H1 (cell line): ENCODE results near the gene CUBN. TPM values are rescaled to one million over a fixed set of nuclear protein-coding genes. Genes with fewer than 3 reads are reported as not detected.

Experiments
- CTCF ChIA-PET: fragments of 300-600 bp; sonication (Branson Sonifier 250); formaldehyde crosslinking; loops from one replicate; lab custom pipeline; 2021; ENCODE audit not compliant: partially characterized antibody; lab: Charles Lee
- POLR2A ChIA-PET: fragments of 300-600 bp; sonication (Branson Sonifier 250); formaldehyde crosslinking; loops from one replicate; lab custom pipeline; 2021; ENCODE audit warnings: inconsistent platforms; ENCODE audit not compliant: partially characterized antibody; lab: Charles Lee
- DNase-seq, 2 experiments: peaks; one replicate each; pipeline versions ENCODE4 v3.0.0 to v3.0.0-alpha.2; 2010 to 2022; ENCODE audit warnings: low spot score in 2 of 2, low read depth in 1 of 2, mixed read lengths in 1 of 2
- FAIRE-seq: peaks from 2 replicates; lab custom pipeline; 2011; peaks lifted over from hg19 to GRCh38; lab: Jason Lieb, UNC
- H2AFZ ChIP-seq: 2 replicates; pipeline ENCODE4 v1.8.1; 2012; ENCODE audit warnings: low read length, inconsistent platforms
- H2AK5ac ChIP-seq: 2 replicates; pipeline ENCODE4 v1.6.1; 2013; ENCODE audit warnings: low read depth, low read length
- H2BK120ac ChIP-seq: replicated peaks from 2 replicates; pipeline ENCODE3; 2013; ENCODE audit warnings: low read depth, low read length, inconsistent platforms
- H2BK12ac ChIP-seq: 2 replicates; pipeline ENCODE4 v1.6.1; 2013; ENCODE audit warnings: low read depth, low read length
- H2BK15ac ChIP-seq: 2 replicates; pipeline ENCODE4 v1.6.1; 2013; ENCODE audit warnings: low read length
- H2BK20ac ChIP-seq: 2 replicates; pipeline ENCODE4 v1.6.1; 2013; ENCODE audit warnings: low read length
- H2BK5ac ChIP-seq: 2 replicates; pipeline ENCODE4 v1.6.1; 2013; ENCODE audit warnings: low read depth, low read length
- H3K14ac ChIP-seq: 2 replicates; pipeline ENCODE4 v1.6.1; 2013; ENCODE audit warnings: inconsistent platforms; ENCODE audit not compliant: insufficient read length
- H3K18ac ChIP-seq: 2 replicates; pipeline ENCODE4 v1.6.1; 2013; ENCODE audit warnings: low read length; ENCODE audit errors: extremely low read depth
- H3K23ac ChIP-seq: 2 replicates; pipeline ENCODE4 v1.6.1; 2013; ENCODE audit warnings: inconsistent platforms; ENCODE audit not compliant: insufficient read length
- H3K23me2 ChIP-seq: 2 replicates; pipeline ENCODE4 v1.6.1; 2013; ENCODE audit warnings: low read depth, low read length
- H3K27ac ChIP-seq: 2 replicates; pipeline ENCODE4 v1.6.1; 2011; ENCODE audit warnings: low read depth, low read length, inconsistent platforms
- H3K27me3 ChIP-seq, 4 experiments: replicated peaks in 1 of 4; 1 replicate in 1 of 4; 2 replicates in 3 of 4; pipeline versions ENCODE4 v1.6.1 to v1.8.1; 2011 to 2013; ENCODE audit warnings: low read length in 3 of 4, mild to moderate bottlenecking in 3 of 4, inconsistent platforms in 2 of 4, mixed read lengths in 2 of 4, moderate library complexity in 1 of 4; ENCODE audit not compliant: control insufficient read depth in 3 of 4, insufficient read depth in 3 of 4; ENCODE audit errors: extremely low read depth in 1 of 4
- H3K36me3 ChIP-seq, 4 experiments: 2 replicates each; pipeline versions ENCODE4 v1.6.1 to v1.8.1; 2011 to 2013; ENCODE audit warnings: mild to moderate bottlenecking in 4 of 4, low read length in 3 of 4, moderate library complexity in 2 of 4, control low read depth in 1 of 4, inconsistent platforms in 1 of 4; ENCODE audit not compliant: insufficient read depth in 4 of 4, control insufficient read depth in 2 of 4
- H3K4ac ChIP-seq: replicated peaks from 2 replicates; pipeline ENCODE3; 2013; ENCODE audit warnings: low read length, low read depth, mixed read lengths, inconsistent platforms; ENCODE audit not compliant: insufficient read length
- H3K4me1 ChIP-seq, 4 experiments: replicated peaks in 1 of 4; 1 replicate in 1 of 4; 2 replicates in 3 of 4; pipeline versions ENCODE4 v1.6.1 to v1.8.1; 2011 to 2013; ENCODE audit warnings: low read length in 3 of 4, inconsistent platforms in 2 of 4, mixed read lengths in 1 of 4; ENCODE audit not compliant: insufficient read depth in 4 of 4, control insufficient read depth in 3 of 4
- H3K4me2 ChIP-seq, 2 experiments: 2 replicates each; pipeline versions ENCODE4 v1.6.1 to v1.8.1; 2011 to 2013; ENCODE audit warnings: low read depth in 2 of 2, low read length in 2 of 2, control low read depth in 1 of 2, inconsistent platforms in 1 of 2, mild to moderate bottlenecking in 1 of 2; ENCODE audit not compliant: insufficient read depth in 1 of 2
- H3K4me3 ChIP-seq, 4 experiments: fragments of 200-600, 300-600 bp in 1 of 4; sonication (generic), shearing (Covaris generic), sonication (Bioruptor Twin) in 1 of 4; 2 replicates each; pipeline versions ENCODE4 v1.5.1 to v1.8.1; 2011 to 2016; ENCODE audit warnings: low read length in 4 of 4, low read depth in 3 of 4, control low read depth in 2 of 4, inconsistent platforms in 2 of 4, mild to moderate bottlenecking in 2 of 4, mixed read lengths in 1 of 4, moderate library complexity in 1 of 4; ENCODE audit not compliant: insufficient read depth in 2 of 4; ENCODE audit errors: extremely low read depth in 1 of 4
- H3K56ac ChIP-seq: replicated peaks from 2 replicates; pipeline ENCODE3; 2013; ENCODE audit warnings: low read depth, mild to moderate bottlenecking, mixed read lengths, low read length, inconsistent platforms; ENCODE audit not compliant: insufficient read length
- H3K79me1 ChIP-seq: 2 replicates; pipeline ENCODE4 v1.6.1; 2013; ENCODE audit warnings: low read depth, low read length, control low read depth
- H3K79me2 ChIP-seq, 2 experiments: 2 replicates each; pipeline versions ENCODE4 v1.6.1 to v1.8.1; 2012 to 2013; ENCODE audit warnings: low read length in 2 of 2, mild to moderate bottlenecking in 2 of 2, inconsistent platforms in 1 of 2; ENCODE audit not compliant: insufficient read depth in 2 of 2, control insufficient read depth in 1 of 2
- H3K9ac ChIP-seq, 4 experiments: replicated peaks in 1 of 4; 1 replicate in 1 of 4; 2 replicates in 3 of 4; pipeline versions ENCODE4 v1.6.1 to v1.8.1; 2011 to 2013; ENCODE audit warnings: low read depth in 3 of 4, low read length in 3 of 4, control low read depth in 2 of 4, mild to moderate bottlenecking in 2 of 4, moderate library complexity in 2 of 4, inconsistent platforms in 1 of 4; ENCODE audit errors: extremely low read depth in 1 of 4
- H3K9me3 ChIP-seq, 2 experiments: 2 replicates each; pipeline versions ENCODE4 v1.6.1 to v1.8.1; 2012 to 2013; ENCODE audit warnings: mild to moderate bottlenecking in 2 of 2, moderate library complexity in 2 of 2, control low read depth in 1 of 2, inconsistent platforms in 1 of 2, low read depth in 1 of 2, low read length in 1 of 2, mixed read lengths in 1 of 2; ENCODE audit not compliant: insufficient read depth in 2 of 2
- H4K20me1 ChIP-seq, 2 experiments: replicated peaks in 1 of 2; 2 replicates each; pipeline versions ENCODE3 to v1.8.1; 2011 to 2013; ENCODE audit warnings: inconsistent platforms in 2 of 2, low read length in 2 of 2, mild to moderate bottlenecking in 1 of 2; ENCODE audit not compliant: insufficient read depth in 2 of 2, control insufficient read depth in 1 of 2
- H4K5ac ChIP-seq: 2 replicates; pipeline ENCODE4 v1.6.1; 2013; ENCODE audit warnings: low read length, low read depth, mixed read lengths, inconsistent platforms; ENCODE audit not compliant: insufficient read length
- H4K8ac ChIP-seq: 2 replicates; pipeline ENCODE4 v1.8.0; 2013; ENCODE audit warnings: mild to moderate bottlenecking, moderate library complexity, low read length, inconsistent platforms; ENCODE audit not compliant: insufficient read depth; ENCODE audit errors: extremely low read depth
- H4K91ac ChIP-seq: replicated peaks from 2 replicates; pipeline ENCODE3; 2013; ENCODE audit warnings: low read length, mixed read lengths, inconsistent platforms; ENCODE audit not compliant: insufficient read length
- CHD2 ChIP-seq: IDR thresholded peaks from 2 replicates; pipeline ENCODE4 v1.6.1; 2012; ENCODE audit warnings: low read length, improper control_type of control experiment
- NRF1 ChIP-seq: IDR thresholded peaks from 2 replicates; pipeline ENCODE4 v1.6.1; 2011; ENCODE audit warnings: mild to moderate bottlenecking, low read depth, low read length, improper control_type of control experiment
- SUZ12 ChIP-seq: fragments of 200-600 bp; sonication (generic); IDR thresholded peaks from 2 replicates; pipeline ENCODE4 v1.6.1; 2012; ENCODE audit warnings: mild to moderate bottlenecking, inconsistent platforms, low read length, moderate library complexity, mixed read lengths
- TAF1 ChIP-seq: IDR thresholded peaks from 2 replicates; pipeline ENCODE4 v1.6.1; 2011; ENCODE audit warnings: mild to moderate bottlenecking, low read depth, low read length
- TEAD4 ChIP-seq: IDR thresholded peaks from 2 replicates; pipeline ENCODE4 v1.6.1; 2012; ENCODE audit warnings: low read depth, low read length, inconsistent platforms, mixed read lengths
- WGBS, 2 experiments: shearing (Covaris generic) in 1 of 2; methylation state at CpG; one replicate each; pipeline versions ENCODE4 v1.1.6 to v1.1.7; 2013 to 2015; ENCODE audit warnings: low lambda C conversion rate in 2 of 2, mixed read lengths in 2 of 2, inconsistent platforms in 1 of 2, low coverage in 1 of 2, missing lambda C conversion rate in 1 of 2; ENCODE audit not compliant: insufficient replicate concordance in 2 of 2, insufficient coverage in 1 of 2, insufficient read length in 1 of 2; ENCODE audit errors: extremely low coverage in 1 of 2, missing lambda C conversion rate in 1 of 2; 5-methylcytosine and 5-hydroxymethylcytosine counted together
- polyA plus RNA-seq, 7 experiments: library from polyadenylated mRNA; depleted of rRNA in 3 of 7; stranded (reverse) in 5 of 7; unstranded in 2 of 7; fragments of >200 nt in 5 of 7; fragments of 200-250 nt in 2 of 7; gene quantifications; 1 replicate in 5 of 7; 2 replicates in 1 of 7; 4 replicates in 1 of 7; pipeline versions ENCODE4 v1.2.1 to v1.2.3, GENCODE V29; 2011 to 2013; ENCODE audit warnings: missing spikeins in 2 of 7, mixed read lengths in 2 of 7
- total RNA-seq: library from RNA; stranded (reverse); fragmentation: NEBNext Ultra II Directional; extraction: Animal tissue kit (Norgen Biotek cat#: 25700); gene quantifications from 2 replicates; pipeline ENCODE4 v1.2.1, GENCODE V29; 2021

The CUBN gene
- total and polyA plus RNA-seq, 2 of the 8 experiments (the other 6 are each of a cell fraction or from before 2014, with no cell fraction given), result 0.04 to 0.08 TPM

DNA sequence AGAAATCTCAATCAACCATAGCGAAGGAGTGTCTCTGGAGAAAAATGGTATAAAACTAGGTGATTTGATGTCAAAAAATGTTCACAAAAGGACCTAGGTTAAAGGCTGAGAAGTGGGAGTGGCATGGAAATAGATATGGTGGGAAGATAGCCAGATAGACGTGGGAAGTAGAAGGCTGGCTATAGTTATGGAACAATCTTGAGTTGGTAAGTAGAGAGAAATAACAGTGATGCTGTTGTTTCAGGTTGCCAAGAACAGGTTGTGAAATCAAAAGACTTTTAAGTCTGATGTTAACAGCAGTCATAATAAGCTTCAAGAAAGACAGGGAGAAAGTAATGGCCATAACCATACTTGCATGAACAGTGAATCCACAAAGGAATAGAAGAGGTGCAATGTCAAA is 206.3 kb downstream of the CUBN start:
- no peak overlapping the region for H3K4ac ChIP-seq
- DNase-seq (no peak), FAIRE-seq (no peak)
- no peak overlapping the region for H3K9ac ChIP-seq
- H3K79me1 ChIP-seq, result no peaks in the 10 kb centered on the region
- no peak overlapping the region for H3K23ac ChIP-seq
- CTCF ChIA-PET, result interaction anchor here (0.7 to 1.4 kb wide), 3 partner anchors 21 to 31 kb away, joined by 3 read pairs; no protein-coding TSS in a partner anchor
- H3K56ac ChIP-seq, result no peak overlapping the region
- no peak overlapping the region for H2BK120ac ChIP-seq
- no peak overlapping the region for H3K27ac ChIP-seq
- no peak overlapping the region for H4K5ac ChIP-seq
- H3K36me3 ChIP-seq, result no peaks in the 10 kb centered on the region
- H4K91ac ChIP-seq, result no peak overlapping the region
- H2AFZ ChIP-seq, result no peak overlapping the region
- no peak overlapping the region for H2BK15ac ChIP-seq
- no peak overlapping the region for H2BK20ac ChIP-seq
- no peak overlapping the region for H2BK5ac ChIP-seq
- H3K4me2 ChIP-seq, result no peak overlapping the region
- WGBS, 2 experiments, result 88% methylated on average over 2 of the region's 2 CpGs; no CpG with 5 or more reads in 1 of the 2 experiments
- H3K9me3 ChIP-seq, result no peaks in the 10 kb centered on the region
- POLR2A ChIA-PET, result no interaction called here
- H4K8ac ChIP-seq, result no peak overlapping the region
- H3K14ac ChIP-seq, result no peak overlapping the region
- H3K4me3 ChIP-seq, result no peak overlapping the region
- no peaks in the 10 kb centered on the region for H4K20me1 ChIP-seq
- no peaks in the 10 kb centered on the region for H3K27me3 ChIP-seq
- H3K18ac ChIP-seq, result no peak overlapping the region
- no peaks in the 10 kb centered on the region for H3K23me2 ChIP-seq
- no peak overlapping the region for H2AK5ac ChIP-seq
- no peaks in the 10 kb centered on the region for H3K4me1 ChIP-seq
- no peak overlapping the region for H2BK12ac ChIP-seq
- no peaks in the 10 kb centered on the region for H3K79me2 ChIP-seq
- TF ChIP-seq TAF1 (no peak), SUZ12 (no peak), CHD2 (no peak), TEAD4 (no peak), NRF1 (no peak)
